Choroid plexus epithelial cell (primary cell): ENCODE results near the gene GM2A.

Experiments used
- DNase-seq: peaks from one replicate; pipeline ENCODE4 v3.0.0-alpha.2; 2010; ENCODE audit warnings: low read depth
- H3K4me3 ChIP-seq: 2 replicates; pipeline ENCODE4 v1.5.1; 2011; ENCODE audit warnings: low read depth, mild to moderate bottlenecking, control low read depth, low read length, moderate library complexity
- TF ChIP-seq, protein P1 (sequence below): conservative IDR thresholded peaks from 2 replicates; pipeline ENCODE4 v1.5.1; 2011; ENCODE audit warnings: low read depth, mild to moderate bottlenecking, control low read depth, inconsistent platforms, low read length, moderate library complexity

GM2A gene

DNA sequence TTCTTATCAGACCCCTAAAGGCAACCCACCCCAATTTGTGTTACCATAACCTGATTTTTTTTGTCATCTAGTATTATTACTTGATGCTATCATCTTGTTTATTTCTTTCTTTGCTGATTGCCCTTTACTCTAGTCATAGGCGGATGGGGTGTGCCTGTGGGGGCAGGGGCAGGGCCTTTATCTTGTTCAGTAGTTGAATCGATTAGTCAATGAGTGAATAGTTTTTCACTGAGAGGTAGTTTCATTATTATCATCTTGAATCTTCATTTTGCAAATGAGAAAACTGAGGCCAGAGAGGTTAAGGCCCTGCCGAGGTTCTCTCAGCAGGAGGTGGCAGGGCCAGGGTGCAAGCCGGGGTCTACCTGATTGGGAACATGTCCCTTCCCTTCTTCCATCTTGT is 9.4 kb upstream of the GM2A start:
- DNase-seq: no peak
- TF ChIP-seq, protein P1, sequence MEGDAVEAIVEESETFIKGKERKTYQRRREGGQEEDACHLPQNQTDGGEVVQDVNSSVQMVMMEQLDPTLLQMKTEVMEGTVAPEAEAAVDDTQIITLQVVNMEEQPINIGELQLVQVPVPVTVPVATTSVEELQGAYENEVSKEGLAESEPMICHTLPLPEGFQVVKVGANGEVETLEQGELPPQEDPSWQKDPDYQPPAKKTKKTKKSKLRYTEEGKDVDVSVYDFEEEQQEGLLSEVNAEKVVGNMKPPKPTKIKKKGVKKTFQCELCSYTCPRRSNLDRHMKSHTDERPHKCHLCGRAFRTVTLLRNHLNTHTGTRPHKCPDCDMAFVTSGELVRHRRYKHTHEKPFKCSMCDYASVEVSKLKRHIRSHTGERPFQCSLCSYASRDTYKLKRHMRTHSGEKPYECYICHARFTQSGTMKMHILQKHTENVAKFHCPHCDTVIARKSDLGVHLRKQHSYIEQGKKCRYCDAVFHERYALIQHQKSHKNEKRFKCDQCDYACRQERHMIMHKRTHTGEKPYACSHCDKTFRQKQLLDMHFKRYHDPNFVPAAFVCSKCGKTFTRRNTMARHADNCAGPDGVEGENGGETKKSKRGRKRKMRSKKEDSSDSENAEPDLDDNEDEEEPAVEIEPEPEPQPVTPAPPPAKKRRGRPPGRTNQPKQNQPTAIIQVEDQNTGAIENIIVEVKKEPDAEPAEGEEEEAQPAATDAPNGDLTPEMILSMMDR: no peak
- no peak overlapping the region for H3K4me3 ChIP-seq

DNA sequence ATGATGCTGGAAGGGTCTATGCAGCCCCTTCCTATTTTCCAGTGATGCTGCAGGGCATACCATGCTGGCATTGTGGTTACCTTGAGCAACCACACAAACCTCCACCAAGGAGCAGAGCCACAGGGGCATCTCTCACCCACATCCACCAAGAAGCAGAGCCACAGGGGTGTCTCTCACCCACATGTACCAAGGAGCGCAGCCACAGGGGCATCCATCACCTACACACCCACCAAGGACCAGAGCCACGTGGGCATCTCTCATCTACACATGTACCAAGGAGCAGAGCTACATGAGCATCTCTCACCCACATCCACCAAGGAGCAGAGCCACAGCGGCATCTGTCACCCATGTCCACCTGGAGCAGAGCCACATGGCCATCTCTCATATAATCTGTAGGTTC is 8.8 kb upstream of the GM2A start:
- TF ChIP-seq, protein P1: no peak
- no peak for DNase-seq
- no peak overlapping the region for H3K4me3 ChIP-seq

DNA sequence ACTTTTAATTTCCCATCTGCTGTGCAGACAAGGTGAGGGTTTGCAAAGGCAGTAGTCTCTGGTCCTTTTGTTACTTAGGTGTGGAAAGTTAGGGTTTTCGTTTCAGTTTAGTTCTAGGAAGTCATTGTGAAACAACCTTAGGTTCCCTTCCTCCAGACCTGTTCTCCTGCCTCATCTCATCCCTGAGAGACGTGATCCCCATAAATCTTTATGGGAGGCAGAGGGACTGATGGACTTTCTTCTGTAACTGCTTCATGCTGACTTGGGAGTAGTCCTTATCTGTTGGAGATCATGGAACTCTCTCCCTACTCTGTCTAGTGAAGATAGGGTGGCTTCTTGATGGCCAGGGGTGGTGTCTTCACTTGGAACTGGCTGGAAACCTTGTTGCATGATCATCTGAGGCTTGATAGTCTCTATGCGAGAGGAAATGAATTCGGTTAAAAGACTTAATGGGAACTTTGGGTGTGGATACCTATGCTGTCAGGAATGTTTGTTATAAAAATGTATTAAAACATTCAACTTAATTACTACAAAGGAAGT is 7.2 kb upstream of the GM2A start:
- no peak for DNase-seq
- H3K4me3 ChIP-seq: no peak overlapping the region
- TF ChIP-seq, protein P1: no peak

DNA sequence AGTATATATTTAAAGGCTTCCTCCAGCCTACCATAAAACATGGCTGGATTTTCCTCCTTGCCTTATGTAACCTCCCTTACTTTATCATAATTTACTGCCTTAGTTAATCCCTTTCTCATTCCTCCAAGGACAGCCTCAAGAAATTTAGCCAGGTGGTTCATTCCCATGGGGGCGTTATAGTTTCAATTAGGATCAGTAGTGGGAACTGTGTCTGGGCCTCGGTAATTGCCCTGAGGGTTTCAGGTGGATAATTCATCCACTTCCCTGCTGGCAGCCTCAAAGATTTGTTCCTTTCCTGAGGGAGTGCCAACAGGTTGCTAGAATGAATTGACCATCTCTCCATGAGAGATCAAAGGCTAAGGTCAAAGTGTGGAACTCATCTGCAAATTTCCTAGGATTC is 4.3 kb upstream of the GM2A start:
- no peak overlapping the region for H3K4me3 ChIP-seq
- TF ChIP-seq, protein P1: no peak
- no peak for DNase-seq

DNA sequence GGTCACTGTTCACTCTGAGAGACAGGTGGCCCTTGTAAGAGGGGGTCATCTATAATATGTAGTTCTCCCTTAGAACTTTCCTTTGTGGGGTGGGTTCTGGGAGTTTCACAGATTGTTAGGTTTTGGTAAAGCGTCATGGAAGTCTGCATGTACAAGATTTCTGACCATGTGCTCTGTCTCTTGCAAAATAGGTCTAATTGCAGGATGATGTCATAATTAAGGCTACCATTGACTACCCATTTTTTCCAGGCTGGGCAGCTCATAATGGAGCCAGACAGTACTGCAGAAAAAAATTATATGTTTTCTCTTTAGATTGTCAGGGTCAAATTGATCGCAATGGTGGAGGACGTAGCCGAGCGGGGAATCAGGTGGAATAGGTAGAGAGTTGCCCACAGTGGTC is 3.7 kb upstream of the GM2A start:
- H3K4me3 ChIP-seq: no peak overlapping the region
- TF ChIP-seq, protein P1: no peak
- DNase-seq: no peak

DNA sequence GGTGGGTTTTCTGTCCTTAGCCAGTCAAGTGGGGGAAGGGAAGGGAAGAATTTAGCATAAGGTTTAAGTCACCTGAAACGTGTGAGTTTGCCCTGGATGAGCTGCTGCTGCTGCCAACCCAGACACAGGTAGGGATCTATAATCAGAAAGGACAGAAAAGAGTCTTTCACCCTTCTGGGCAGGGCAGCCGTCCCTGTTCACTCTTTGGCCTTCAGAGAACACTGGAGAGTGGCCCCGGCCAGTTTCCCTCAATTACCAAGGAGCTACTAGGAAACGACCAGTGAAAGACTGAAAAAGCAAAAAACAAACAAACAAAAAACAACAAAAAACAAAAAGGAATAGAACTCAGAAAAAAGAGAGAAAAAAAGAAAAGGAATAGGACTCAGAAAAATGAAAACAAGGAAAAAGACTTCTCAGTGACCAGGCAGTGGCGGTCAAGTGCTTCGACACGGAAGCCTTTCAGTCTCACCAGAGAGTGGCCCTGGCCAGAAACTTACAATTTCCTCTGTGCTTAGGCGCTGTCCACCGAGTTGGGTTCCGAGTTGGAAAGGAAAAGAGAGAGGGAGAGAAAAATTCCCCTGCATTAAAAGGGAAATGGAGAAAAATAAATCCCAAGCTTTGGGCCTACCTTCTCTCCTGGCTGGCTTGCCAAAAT is 2.5 kb upstream of the GM2A start:
- TF ChIP-seq, protein P1: no peak
- no peak overlapping the region for H3K4me3 ChIP-seq
- no peak for DNase-seq

DNA sequence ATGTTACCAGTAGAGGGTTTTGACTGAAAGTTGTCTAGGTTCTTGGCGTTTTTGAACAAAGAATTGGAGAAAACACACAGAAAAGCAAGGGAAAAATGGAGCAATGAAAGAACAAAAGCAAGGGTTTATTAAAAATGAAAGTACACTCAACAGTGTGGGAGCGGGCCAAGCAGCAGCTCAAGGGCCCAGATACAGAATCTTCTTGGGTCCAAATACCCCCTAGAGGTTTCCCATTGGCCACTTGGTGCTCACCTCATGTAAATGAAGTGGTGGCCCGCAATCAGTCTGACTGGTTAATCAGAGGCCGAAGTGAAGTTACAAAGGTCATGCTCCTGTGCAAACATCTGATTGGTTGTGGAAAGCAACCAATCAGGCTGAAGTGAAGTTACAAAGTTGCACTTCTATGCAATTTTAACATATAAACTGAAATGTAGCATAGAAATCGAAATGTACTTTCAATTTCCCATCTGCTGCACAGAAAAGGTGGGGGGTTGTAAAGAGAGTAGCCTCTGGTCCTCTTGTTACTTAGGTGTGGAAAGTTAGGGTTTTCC is 1.9 kb upstream of the GM2A start:
- no peak for DNase-seq
- H3K4me3 ChIP-seq: no peak overlapping the region
- TF ChIP-seq, protein P1: no peak
